Esophagus muscularis mucosa (tissue), 4 donors: ENCODE measurements around the gene PRRX1. TPM values are rescaled to one million over a fixed set of nuclear protein-coding genes. Genes with fewer than 3 reads are reported as not detected.

ENCODE experiments used
- DNase-seq: peaks from one replicate; pipeline ENCODE4 v3.0.0-alpha.2; 2017; ENCODE audit errors: extremely low spot score
- H3K27ac ChIP-seq, 4 donors: fragments of 200-600 bp; sonication (generic); replicated peaks in 1 of 4; 1 replicate in 3 of 4; 2 replicates in 1 of 4; pipeline ENCODE4 v1.5.1; 2016 to 2019; ENCODE audit warnings: mild to moderate bottlenecking in 1 of 4
- H3K27me3 ChIP-seq, 4 donors: fragments of 200-600 bp; sonication (generic); one replicate each; pipeline versions ENCODE4 v1.5.1 to v1.6.0; 2016 to 2019
- H3K36me3 ChIP-seq, 4 donors: fragments of 200-600 bp; sonication (generic); one replicate each; pipeline ENCODE4 v1.5.1; 2016 to 2019
- H3K4me1 ChIP-seq, 4 donors: fragments of 200-600 bp; sonication (generic); one replicate each; pipeline ENCODE4 v1.5.1; 2016 to 2019
- H3K4me3 ChIP-seq, 4 donors: fragments of 200-600 bp; sonication (generic); 1 replicate in 2 of 4; 2 replicates in 2 of 4; pipeline ENCODE4 v1.5.1; 2016 to 2019; ENCODE audit warnings: mild to moderate bottlenecking in 4 of 4, moderate library complexity in 1 of 4
- H3K9me3 ChIP-seq, 4 donors: fragments of 200-600 bp; sonication (generic); 1 replicate in 3 of 4; 2 replicates in 1 of 4; pipeline ENCODE4 v1.5.1; 2016 to 2019
- CTCF ChIP-seq, 3 experiments: fragments of 200-600 bp in 2 of 3; fragments of 450-650 bp in 1 of 3; sonication (generic) in 2 of 3; IDR thresholded peaks; one replicate each; pipeline ENCODE4 v1.5.1; 2017 to 2019; ENCODE audit warnings: antibody characterized with exemption in 3 of 3, mild to moderate bottlenecking in 2 of 3, moderate library complexity in 1 of 3
- EP300 ChIP-seq: sonication (generic); formaldehyde crosslinking; IDR thresholded peaks from one replicate; pipeline ENCODE4 v1.6.1; 2017; ENCODE audit warnings: antibody characterized with exemption
- POLR2A ChIP-seq: fragments of 450-650 bp; IDR thresholded peaks from one replicate; pipeline ENCODE4 v1.6.1; 2017; ENCODE audit warnings: antibody characterized with exemption, moderate library complexity, mild to moderate bottlenecking, low read depth
- POLR2AphosphoS5 ChIP-seq, 2 donors: sonication (generic); formaldehyde crosslinking; IDR thresholded peaks; one replicate each; pipeline ENCODE4 v1.6.1; 2017; ENCODE audit warnings: antibody characterized with exemption in 2 of 2
- WGBS: methylation state at CpG from one replicate; pipeline ENCODE4 v1.1.5; 2018; 5-methylcytosine and 5-hydroxymethylcytosine counted together
- intact Hi-C: fragments of 100-400 bp; cut with DNase I; formaldehyde crosslinking; loops from one replicate; pipeline ENCODE4 v1.15.1; 2023
- total RNA-seq, 4 donors: library from RNA; depleted of rRNA; stranded (reverse); fragments of >200 nt; gene quantifications; one replicate each; pipeline versions ENCODE4 v1.1.0 to v1.2.1, GENCODE V29; 2016

Gene PRRX1
- total RNA-seq, 4 donors from 2014 or later = 11.6 to 31.2 (median 28.4) TPM

- Histone ChIP-seq H3K27me3 (no peaks in the 10 kb centered on the region), H3K36me3 (no peaks in the 10 kb centered on the region), H3K9me3 (no peaks in the 10 kb centered on the region), H3K4me3 (no peak overlapping the region), H3K4me1 (no peaks in the 10 kb centered on the region), H3K27ac (no peak overlapping the region)
- intact Hi-C loops = no loop called here
- DNase-seq = no peak
- whole genome bisulfite sequencing = 78% methylated on average over 5 of the region's 5 CpGs
- TF ChIP-seq EP300 = no peak
- no peak for TF ChIP-seq CTCF (IDR thresholded peaks at IDR 0.05)
- no peak for TF ChIP-seq POLR2AphosphoS5 (IDR thresholded peaks at IDR 0.05)
- no peak for TF ChIP-seq POLR2A
Measured at GRCh38 chr1:170742600-170742999, 78.7 kb downstream of the PRRX1 start.

DNA sequence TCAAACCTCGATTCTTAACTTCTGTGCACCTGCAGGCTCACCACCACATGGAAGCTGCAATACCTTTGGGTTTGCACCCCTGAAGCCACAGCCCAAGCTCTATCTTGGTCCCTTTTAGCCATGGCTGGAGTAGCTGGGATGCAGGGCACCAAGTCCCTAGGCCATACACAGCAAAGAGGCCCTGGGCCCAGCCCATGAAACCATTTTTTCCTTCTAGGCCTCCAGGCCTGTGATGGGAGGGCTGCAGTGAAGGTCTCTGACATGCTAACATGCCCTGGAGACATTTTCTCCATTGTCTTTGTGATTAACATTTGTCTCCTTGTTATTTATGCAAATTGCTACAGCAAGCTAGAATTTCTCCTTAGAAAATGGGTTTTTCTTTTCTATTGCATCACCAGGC lies 79.2 kb downstream of the PRRX1 start:
- no peak for DNase-seq
- Histone ChIP-seq H3K4me3 (no peak overlapping the region), H3K4me1 (no peaks in the 10 kb centered on the region), H3K27ac (no peak overlapping the region), H3K36me3 (no peaks in the 10 kb centered on the region), H3K27me3 (no peaks in the 10 kb centered on the region), H3K9me3 (no peaks in the 10 kb centered on the region)
- intact Hi-C loops = no loop called here
- TF ChIP-seq POLR2A = no peak
- whole genome bisulfite sequencing = 80% methylated on average over 1 of the region's 1 CpG

- intact Hi-C loops = no loop called here
- H3K27ac ChIP-seq = no peak overlapping the region
- 56% methylated on average over 2 of the region's 2 CpGs for WGBS
Measured at GRCh38 chr1:170749549-170749948, 85.6 kb downstream of the PRRX1 start.

DNA sequence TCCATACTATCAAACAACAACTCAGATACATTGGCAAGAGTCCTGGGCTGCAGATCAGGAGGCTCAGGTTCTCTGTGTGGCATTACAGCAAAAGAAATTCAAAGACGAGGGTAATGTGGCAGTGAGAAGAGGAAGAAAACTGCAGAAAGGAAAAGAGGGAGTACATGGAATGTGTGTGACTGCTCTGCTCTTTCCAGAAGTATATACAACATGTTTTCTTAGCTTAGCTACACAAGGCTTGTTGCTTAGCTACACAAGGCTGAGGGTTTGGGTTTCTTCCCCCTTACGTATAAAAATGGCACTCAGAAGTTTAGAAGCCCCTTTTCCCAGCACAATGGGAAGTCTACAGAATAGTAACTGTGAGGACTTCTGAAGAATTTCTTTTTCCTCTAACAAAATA lies 86.0 kb downstream of the PRRX1 start:
- Histone ChIP-seq H3K4me3 (no peak overlapping the region), H3K9me3 (no peaks in the 10 kb centered on the region), H3K36me3 (no peaks in the 10 kb centered on the region), H3K4me1 (no peaks in the 10 kb centered on the region), H3K27me3 (no peaks in the 10 kb centered on the region), H3K27ac (no peak overlapping the region)
- 50% methylated on average over 2 of the region's 2 CpGs for WGBS
- no peak for TF ChIP-seq POLR2A
- TF ChIP-seq EP300 = no peak
- no peak for TF ChIP-seq POLR2AphosphoS5 (IDR thresholded peaks at IDR 0.05)
- no peak for DNase-seq
- intact Hi-C loops = no loop called here

More at GRCh38 chr1:170749549-170749948, 85.6 kb downstream of the PRRX1 start:
- DNase-seq = no peak
- no peaks in the 10 kb centered on the region for H3K4me1 ChIP-seq
- H3K27me3 ChIP-seq = no peaks in the 10 kb centered on the region
- H3K36me3 ChIP-seq = no peaks in the 10 kb centered on the region
- H3K9me3 ChIP-seq = no peaks in the 10 kb centered on the region
- TF ChIP-seq EP300 (no peak), POLR2AphosphoS5 (IDR thresholded peaks at IDR 0.05) (no peak), POLR2A (no peak), CTCF (IDR thresholded peaks at IDR 0.05) (no peak)
- no peak overlapping the region for H3K4me3 ChIP-seq

GRCh38 chr1:170755795-170756194 lies 91.9 kb downstream of the PRRX1 start:
- Histone ChIP-seq H3K9me3 (no peaks in the 10 kb centered on the region), H3K4me3 (no peak overlapping the region), H3K27me3 (no peaks in the 10 kb centered on the region), H3K4me1 (no peaks in the 10 kb centered on the region), H3K36me3 (no peaks in the 10 kb centered on the region), H3K27ac (no peak overlapping the region)
- no peak for TF ChIP-seq POLR2A
- TF ChIP-seq EP300 = no peak
- no peak for TF ChIP-seq CTCF (IDR thresholded peaks at IDR 0.05)
- no peak for TF ChIP-seq POLR2AphosphoS5 (IDR thresholded peaks at IDR 0.05)
- WGBS = 67% methylated on average over 3 of the region's 3 CpGs
- no peak for DNase-seq
- intact Hi-C loops = no loop called here

DNA sequence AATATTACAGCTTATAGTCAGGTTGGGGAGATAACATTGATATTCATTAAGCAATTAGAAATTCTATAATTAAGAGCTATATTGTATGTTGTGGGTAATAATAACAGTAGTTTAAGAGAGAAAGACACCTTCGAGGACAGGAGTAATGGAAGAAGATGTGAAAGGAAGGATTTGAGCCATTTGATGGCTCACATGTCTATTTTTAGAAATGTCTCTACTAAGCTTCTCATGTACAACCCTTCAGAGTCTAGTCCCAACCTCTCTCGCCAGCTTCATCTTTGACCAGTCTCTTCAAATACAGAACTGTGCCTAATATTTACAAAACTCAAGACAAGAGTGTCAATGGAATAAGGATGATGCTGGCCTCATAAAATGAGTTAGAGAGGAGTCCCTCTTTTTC lies 95.1 kb downstream of the PRRX1 start:
- intact Hi-C loops = no loop called here
- Histone ChIP-seq H3K9me3 (peaks cover 0 to 2% (median 0%) of the 10 kb centered on the region in 4 donors), H3K27me3 (no peaks in the 10 kb centered on the region), H3K27ac (no peak overlapping the region), H3K36me3 (no peaks in the 10 kb centered on the region), H3K4me3 (no peak overlapping the region), H3K4me1 (no peaks in the 10 kb centered on the region)
- TF ChIP-seq POLR2AphosphoS5 (IDR thresholded peaks at IDR 0.05) = no peak
- no peak for TF ChIP-seq EP300
- TF ChIP-seq CTCF (IDR thresholded peaks at IDR 0.05) = no peak
- TF ChIP-seq POLR2A = no peak
- no peak for DNase-seq
- 73% methylated on average over 2 of the region's 2 CpGs for WGBS
